Forelimb muscle (tissue), 1 donor: Measurements from ENCODE around the gene ZFR. TPM values are rescaled to one million over a fixed set of nuclear protein-coding genes. Genes with fewer than 3 reads are reported as not detected.
"Not testable (repeated sequence)": the region's sequence is repeated elsewhere in the genome, so short reads cannot be mapped to it uniquely, and the experiment has no call there.

Source experiments
- DNase-seq: peaks from one replicate; pipeline ENCODE4 v3.0.0-alpha.2; 2013; ENCODE audit warnings: low read depth
- polyA plus RNA-seq: library from polyadenylated mRNA; unstranded; fragments of 120-200 nt; gene quantifications from one replicate; pipeline ENCODE4 v1.2.1, GENCODE V29; 2013; ENCODE audit not compliant: insufficient read length

The ZFR gene
- polyA plus RNA-seq, 1 donor, result 82.4 TPM

GRCh38 chr5:32452316-32452715 is 7.8 kb upstream of the ZFR start:
- DNase-seq, result not testable (repeated sequence)

DNA sequence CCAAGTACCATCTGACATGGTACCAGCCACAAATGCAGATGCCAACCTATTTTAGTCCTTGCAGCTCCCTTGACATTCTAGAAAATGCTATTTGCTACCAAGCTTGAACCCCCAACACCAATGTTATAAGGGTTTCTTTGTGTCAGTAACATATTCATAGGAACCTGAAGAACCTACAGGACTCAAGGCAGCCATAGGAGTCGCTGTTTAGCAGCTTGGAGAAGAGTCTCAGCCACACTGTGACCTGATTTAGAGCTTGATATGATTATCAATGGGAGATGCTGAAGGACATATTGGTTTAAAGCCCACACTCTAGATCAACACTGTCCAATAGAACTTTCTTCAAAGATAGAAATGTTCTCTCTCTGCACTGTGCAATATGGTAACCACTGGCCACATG is 6.4 kb upstream of the ZFR start:
- DNase-seq, result no peak

- no peak for DNase-seq
Measured at GRCh38 chr5:32449262-32449661, 4.7 kb upstream of the ZFR start.

GRCh38 chr5:32446630-32447029 is 2.1 kb upstream of the ZFR start:
- DNase-seq, result no peak

DNA sequence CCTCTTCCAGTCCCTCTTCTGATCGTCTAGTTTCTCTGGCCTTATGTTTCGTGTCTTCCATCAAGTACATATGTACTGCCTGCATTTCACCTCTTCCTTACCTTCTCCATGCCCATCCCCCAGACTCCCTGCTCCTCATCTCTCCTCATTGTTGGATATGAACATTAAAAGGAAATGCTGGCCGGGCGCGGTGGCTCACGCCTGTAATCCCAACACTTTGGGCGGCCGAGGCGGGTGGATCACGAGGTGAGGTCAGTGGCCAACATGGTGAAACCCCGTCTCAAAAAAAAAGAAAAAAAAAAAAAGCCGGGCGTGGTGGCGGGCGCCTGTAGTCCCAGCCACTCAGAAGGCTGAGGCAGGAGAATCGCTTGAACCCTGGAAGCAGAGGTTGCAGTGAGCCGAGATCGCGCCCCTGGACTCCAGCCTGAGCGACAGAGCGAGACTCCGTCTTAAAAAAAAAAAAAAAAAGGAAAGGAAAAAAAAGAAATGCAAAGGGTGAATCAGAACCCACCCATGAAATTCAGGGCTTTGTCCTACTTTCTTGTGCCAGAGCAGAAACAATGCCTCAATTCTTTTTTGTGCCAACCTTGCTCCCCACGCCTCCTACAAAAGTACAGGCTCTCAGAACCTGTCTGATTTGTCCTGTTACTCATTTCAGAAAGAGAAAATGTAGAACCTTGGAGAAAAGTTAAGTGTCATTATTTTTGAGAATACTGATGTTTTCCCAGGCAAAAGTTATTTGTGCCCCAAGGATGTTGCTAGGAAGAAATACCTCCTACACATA is 1.5 kb upstream of the ZFR start:
- DNase-seq, result no peak

- no peak for DNase-seq
Measured at GRCh38 chr5:32445287-32445758, 783 bp upstream of the ZFR start.

DNA sequence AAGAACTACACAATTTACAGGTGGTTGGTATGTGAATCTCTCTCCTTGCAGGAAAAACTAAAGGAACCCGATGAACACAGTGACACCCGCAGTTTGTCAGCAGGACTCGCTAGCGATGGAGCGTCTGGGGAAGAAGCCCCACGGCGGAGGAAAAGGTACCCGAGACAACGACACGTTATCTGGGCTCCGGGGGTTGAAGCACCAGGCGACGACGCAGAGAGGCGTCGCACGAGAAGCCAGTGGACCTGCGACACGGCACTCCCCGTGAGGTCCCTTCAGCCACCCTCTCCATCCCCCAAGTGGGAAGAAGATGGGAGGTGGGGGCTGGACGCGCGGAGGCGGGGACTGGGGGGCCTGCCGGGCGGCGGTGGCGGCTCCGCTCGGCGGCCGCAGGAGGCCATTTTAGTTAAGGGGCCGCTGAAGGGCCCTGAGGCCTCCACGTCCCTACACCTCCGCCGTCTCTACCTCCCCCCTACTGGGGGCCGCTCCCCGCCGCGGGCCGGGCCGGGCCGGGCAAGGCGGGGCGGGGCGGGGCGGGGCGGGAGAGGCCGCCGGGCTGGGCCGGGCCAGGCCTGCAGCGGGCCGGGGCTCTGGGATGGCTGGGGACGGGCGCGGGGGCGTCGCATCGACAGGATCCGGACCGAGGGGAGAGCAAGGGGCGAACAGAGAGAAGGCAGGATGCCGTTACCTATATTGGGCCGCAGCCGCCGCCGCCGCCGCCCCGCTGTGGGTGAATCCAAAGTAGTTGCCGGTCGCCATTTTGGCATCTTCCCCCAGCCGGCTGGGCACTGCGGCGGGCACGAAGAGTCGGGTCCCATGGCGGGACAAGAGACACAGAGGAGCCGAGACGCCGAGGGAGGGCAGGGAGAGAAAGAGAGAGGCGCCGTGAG is 754 bp downstream of the ZFR start:
- DNase-seq, result no peak

GRCh38 chr5:32443145-32443540 is 1.4 kb downstream of the ZFR start:
- DNase-seq, result no peak

DNA sequence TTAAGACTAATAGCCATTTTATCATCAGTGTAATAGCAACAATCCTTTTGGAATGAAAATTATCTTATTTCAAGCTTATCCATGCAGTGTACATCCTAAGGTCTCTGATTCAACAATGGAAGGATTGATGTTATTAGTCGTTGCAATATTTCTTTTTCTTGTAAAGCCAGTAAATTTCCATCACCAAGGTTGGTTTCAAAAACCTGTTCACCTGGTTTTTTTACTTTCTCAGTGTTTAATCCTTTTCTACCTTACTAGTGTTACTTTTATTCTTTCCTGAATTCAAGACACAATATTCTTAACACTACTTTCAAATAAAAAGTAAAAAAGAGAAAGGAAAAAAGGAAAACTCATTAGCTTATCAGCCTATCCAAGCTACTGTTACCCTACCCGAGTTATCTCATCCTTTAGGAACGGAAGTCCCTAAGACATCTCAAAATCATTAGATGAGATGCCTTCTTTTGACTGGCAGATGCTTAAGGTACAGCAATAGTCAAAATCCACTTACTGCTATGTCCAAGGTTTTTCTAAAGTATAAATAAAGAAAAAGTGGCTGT is 5.4 kb downstream of the ZFR start:
- no peak for DNase-seq

- no peak for DNase-seq
Measured at GRCh38 chr5:32436553-32437242, 7.8 kb downstream of the ZFR start.

DNA sequence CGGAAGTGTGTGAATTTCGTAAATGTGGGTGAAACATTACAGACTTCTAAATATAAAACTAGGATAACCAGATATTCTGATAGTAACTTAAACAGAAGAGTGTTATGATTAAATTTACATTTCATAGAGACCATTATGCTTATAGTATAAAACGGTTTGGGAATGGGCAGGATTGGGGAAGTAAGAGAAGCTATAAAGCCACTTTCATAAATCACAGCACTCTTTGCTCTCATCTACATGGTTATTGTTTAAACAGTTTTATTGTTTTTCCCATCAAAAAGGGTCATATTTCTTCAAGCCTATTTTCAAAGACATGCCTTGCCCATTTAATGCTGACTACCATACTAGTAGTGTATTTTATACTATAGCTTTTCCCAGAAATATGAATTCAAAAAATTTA is 9.2 kb downstream of the ZFR start:
- no peak for DNase-seq

GRCh38 chr5:32434221-32434620 is 10.3 kb downstream of the ZFR start:
- no peak for DNase-seq

- no peak for DNase-seq
Measured at GRCh38 chr5:32432633-32433032, 11.9 kb downstream of the ZFR start.

- not testable (repeated sequence) for DNase-seq
Measured at GRCh38 chr5:32430825-32431224, 13.7 kb downstream of the ZFR start.

GRCh38 chr5:32428426-32428825 is 16.1 kb downstream of the ZFR start:
- DNase-seq, result no peak

GRCh38 chr5:32426440-32427151 is 17.9 kb downstream of the ZFR start:
- DNase-seq, result no peak

GRCh38 chr5:32422697-32423096 is 21.8 kb downstream of the ZFR start:
- no peak for DNase-seq

DNA sequence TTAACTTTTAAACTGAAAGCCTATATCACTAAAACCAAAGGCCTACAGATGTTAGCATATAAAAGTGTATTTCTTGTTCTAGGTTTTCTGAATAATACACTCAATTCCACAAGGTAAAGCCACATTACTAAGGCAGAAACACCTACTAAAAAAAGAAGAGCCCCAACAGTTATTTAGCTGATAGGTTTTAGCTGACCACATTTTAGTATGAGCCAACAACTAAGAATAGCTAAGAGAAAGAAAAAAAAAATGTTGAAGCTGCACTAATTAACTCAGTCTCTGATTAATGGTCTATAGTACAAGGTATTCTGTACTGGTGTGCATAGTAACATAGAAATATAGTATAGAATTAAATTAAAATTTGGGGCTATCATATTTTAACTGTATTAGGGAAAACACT is 23.5 kb downstream of the ZFR start:
- no peak for DNase-seq

DNA sequence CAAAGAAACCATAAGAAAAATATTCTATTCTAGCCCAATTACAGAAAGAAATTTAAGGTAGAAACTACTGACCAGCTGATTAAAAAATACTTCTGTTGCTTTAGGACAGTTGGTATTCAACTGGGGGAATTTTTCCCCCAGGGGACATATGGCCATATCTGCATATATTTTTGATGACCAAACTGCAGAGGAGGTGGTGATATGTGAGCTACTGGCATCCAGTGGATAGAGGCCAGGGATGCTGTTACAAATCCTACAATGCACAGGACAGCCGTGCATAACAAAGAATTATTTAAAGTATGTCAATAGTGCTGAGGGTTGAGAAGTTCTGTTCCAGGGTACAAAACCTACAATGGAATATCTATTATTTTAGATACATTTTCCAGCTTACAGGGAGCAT is 24.0 kb downstream of the ZFR start:
- DNase-seq, result no peak

- DNase-seq, result no peak
Measured at GRCh38 chr5:32419791-32420190, 24.7 kb downstream of the ZFR start.
